GM12878 (cell line): Measurements from ENCODE around the gene SRXN1. TPM values are rescaled to one million over a fixed set of nuclear protein-coding genes. Genes with fewer than 3 reads are reported as not detected.
"Not testable (repeated sequence)": the region's sequence is repeated elsewhere in the genome, so short reads cannot be mapped to it uniquely, and the experiment has no call there.

Source experiments
- ATAC-seq: fragments of 200-7000 bp; cut with Tn5 transposase; 3 replicates; pipeline ENCODE4 v1.9.1; 2020; ENCODE audit warnings: mild to moderate bottlenecking, moderate library complexity
- BruUV-seq: library from RNA; stranded (reverse); fragments of 400-500 nt; replicated peaks from 2 replicates; lab custom pipeline; 2021; lab: Mats Ljungman, UMichigan
- CTCF ChIA-PET: fragments of 300-600 bp; sonication (Branson Sonifier 250); formaldehyde crosslinking; extraction: SDS; loops from one replicate; lab custom pipeline; 2021; ENCODE audit warnings: inconsistent platforms; lab: Yijun Ruan, JAX
- POLR2A ChIA-PET: fragments of 350-600 bp; formaldehyde crosslinking; extraction: SDS; loops from one replicate; lab custom pipeline; 2021; ENCODE audit warnings: inconsistent platforms; lab: Charles Lee
- RAD21 ChIA-PET: fragments of 300-600 bp; sonication (Branson Sonifier 250); formaldehyde crosslinking; loops from one replicate; lab custom pipeline; 2023; ENCODE audit warnings: antibody characterized with exemption; ENCODE audit not compliant: unreplicated experiment; lab: Charles Lee
- SMC1A ChIA-PET: fragments of 300-600 bp; sonication (Branson Sonifier 250); formaldehyde crosslinking; loops from one replicate; lab custom pipeline; 2023; ENCODE audit not compliant: unreplicated experiment, uncharacterized antibody; lab: Charles Lee
- DNase-seq: peaks from one replicate; pipeline ENCODE4 v3.0.0-alpha.2; 2011; ENCODE audit warnings: low read depth, low spot score
- FAIRE-seq: peaks from 3 replicates; lab custom pipeline; 2011; peaks lifted over from hg19 to GRCh38; lab: Jason Lieb, UNC
- H2AFZ ChIP-seq: 2 replicates; pipeline ENCODE4 v1.6.0; 2011; ENCODE audit warnings: low read depth, low read length, control low read depth; ENCODE audit not compliant: control insufficient read depth
- H3K27ac ChIP-seq: 2 replicates; pipeline ENCODE4 v1.5.1; 2011; ENCODE audit warnings: control low read depth; ENCODE audit not compliant: control insufficient read depth, insufficient read depth
- H3K27me3 ChIP-seq, 2 experiments: replicated peaks in 1 of 2; 2 replicates each; pipeline versions ENCODE4 v1.6.0 to v1.6.1; 2011; ENCODE audit warnings: low read length in 1 of 2; ENCODE audit not compliant: control insufficient read depth in 2 of 2, insufficient read depth in 2 of 2
- H3K36me3 ChIP-seq, 2 experiments: 2 replicates each; pipeline ENCODE4 v1.5.1; 2011; ENCODE audit warnings: low read length in 1 of 2; ENCODE audit not compliant: control insufficient read depth in 2 of 2, insufficient read depth in 2 of 2
- H3K4me1 ChIP-seq: 2 replicates; pipeline ENCODE4 v1.6.1; 2011; ENCODE audit warnings: mild to moderate bottlenecking, low read length, moderate library complexity, mixed read lengths; ENCODE audit not compliant: control insufficient read depth, insufficient read depth
- H3K4me2 ChIP-seq: 2 replicates; pipeline ENCODE4 v1.6.0; 2011; ENCODE audit warnings: control low read depth; ENCODE audit not compliant: control insufficient read depth, insufficient read depth
- H3K4me3 ChIP-seq: fragments of 200-600 bp; sonication (generic); 2 replicates; pipeline ENCODE4 v1.5.1; 2016
- H3K79me2 ChIP-seq: 2 replicates; pipeline ENCODE4 v1.6.0; 2011; ENCODE audit warnings: low read length; ENCODE audit not compliant: control insufficient read depth, insufficient read depth
- H3K9ac ChIP-seq: 2 replicates; pipeline ENCODE4 v1.8.0; 2011; ENCODE audit warnings: low read length, control low read depth, mixed read lengths; ENCODE audit not compliant: control insufficient read depth, insufficient read depth
- H3K9me3 ChIP-seq: replicated peaks from 3 replicates; pipeline ENCODE4 v1.5.1; 2011; ENCODE audit warnings: mild to moderate bottlenecking, low read length; ENCODE audit not compliant: control insufficient read depth, insufficient read depth
- H4K20me1 ChIP-seq: 2 replicates; pipeline ENCODE4 v1.6.0; 2011; ENCODE audit not compliant: control insufficient read depth, insufficient read depth
- CEBPB ChIP-seq, 2 experiments: fragments of 150-350 bp in 1 of 2; IDR thresholded peaks; 2 replicates each; pipeline ENCODE4 v1.6.1; 2012 to 2014; ENCODE audit warnings: low read depth in 2 of 2, low read length in 2 of 2, borderline replicate concordance in 1 of 2, inconsistent platforms in 1 of 2
- CUX1 ChIP-seq: IDR thresholded peaks from 2 replicates; pipeline ENCODE4 v1.6.1; 2012; ENCODE audit warnings: improper control_type of control experiment, low read depth, low read length; ENCODE audit not compliant: insufficient replicate concordance
- FOXM1 ChIP-seq: IDR thresholded peaks from 2 replicates; pipeline ENCODE4 v1.6.1; 2012; ENCODE audit warnings: low read depth, mild to moderate bottlenecking, inconsistent platforms, low read length, moderate library complexity
- SMAD1 ChIP-seq: fragments of 450-650 bp; IDR thresholded peaks from 2 replicates; pipeline ENCODE4 v1.6.1; 2018; ENCODE audit warnings: mild to moderate bottlenecking, low read depth; ENCODE audit not compliant: partially characterized antibody
- TCF3 ChIP-seq: IDR thresholded peaks from 2 replicates; pipeline ENCODE4 v1.6.1; 2012; ENCODE audit warnings: low read depth, mild to moderate bottlenecking, low read length, borderline replicate concordance; ENCODE audit not compliant: insufficient read depth
- WGBS: methylation state at CpG from one replicate; pipeline ENCODE4 v1.1.6; 2016; ENCODE audit warnings: low lambda C conversion rate; ENCODE audit not compliant: insufficient replicate concordance, insufficient coverage; ENCODE audit errors: missing lambda C conversion rate; 5-methylcytosine and 5-hydroxymethylcytosine counted together
- in situ Hi-C: fragments of 300-500 bp; cut with MboI; formaldehyde crosslinking; loops from 9 replicates; pipeline ENCODE4 v1.14.3; 2018; ENCODE audit warnings: mixed read lengths
- intact Hi-C: fragments of 100-400 bp; cut with micrococcal nuclease; formaldehyde crosslinking; loops from one replicate; pipeline ENCODE4 v1.14.2; 2022; ENCODE audit not compliant: unreplicated experiment
- polyA plus RNA-seq, 11 experiments: library from polyadenylated mRNA; depleted of rRNA in 4 of 11; unstranded in 6 of 11; stranded (reverse) in 5 of 11; fragments of >200 nt; fragmentation: Nextera tagmentation in 4 of 11; fragmentation: Illumina TruSeq in 1 of 11; extraction: Ambion mirVana in 4 of 11; extraction: Trizol in 1 of 11; gene quantifications; 1 replicate in 1 of 11; 2 replicates in 10 of 11; pipeline versions ENCODE4 v1.2.1 to v1.2.3, GENCODE V29; 2011 to 2016; ENCODE audit warnings: inconsistent platforms in 2 of 11, missing spikeins in 2 of 11, low read depth in 1 of 11
- total RNA-seq, 4 experiments: library from RNA; depleted of rRNA in 3 of 4; stranded (reverse); fragments of >200 nt in 3 of 4; fragmentation: Illumina TruSeq in 1 of 4; extraction: Trizol in 1 of 4; gene quantifications; 2 replicates each; pipeline versions ENCODE4 v1.2.1 to v1.2.3, GENCODE V29; 2013 to 2021

SRXN1 gene
- total and polyA plus RNA-seq, 10 of the 15 experiments (the other 5 are each of a cell fraction or from before 2014, with no cell fraction given) = 4.1 to 20.5 (median 15.6) TPM

GRCh38 chr20:642398-643174 is 10.4 kb downstream of the SRXN1 start (continued):
- TF ChIP-seq CUX1 = no peak
- TF ChIP-seq TCF3 = no peak
- TF ChIP-seq FOXM1 = no peak
- TF ChIP-seq SMAD1 = no peak
- TF ChIP-seq CEBPB (IDR thresholded peaks at IDR 0.05; ENCODE audit: borderline replicate concordance in 1 of 2, low read depth in 2 of 2, low read length in 2 of 2) = no peak
- TF ChIP-seq, all 136 proteins: peak for 0

- H3K9me3 ChIP-seq, intact Hi-C loops, H3K79me2 ChIP-seq, SMC1A ChIA-PET, H4K20me1 ChIP-seq, H3K27ac ChIP-seq, H3K4me1 ChIP-seq, H3K4me2 ChIP-seq, H2AFZ ChIP-seq, POLR2A ChIA-PET, H3K9ac ChIP-seq, ATAC-seq, RAD21 ChIA-PET, H3K27me3 ChIP-seq, BruUV-seq, FAIRE-seq, DNase-seq, H3K36me3 ChIP-seq, in situ Hi-C loops, H3K4me3 ChIP-seq: not testable (repeated sequence)
- CTCF ChIA-PET = interaction anchor here (2.2 kb wide), 1 partner anchor 80 kb away, joined by 7 read pairs; no protein-coding TSS in a partner anchor
- WGBS = no CpG with 5 or more reads among the region's 13 CpGs
Measured at GRCh38 chr20:642013-642397, 11.0 kb downstream of the SRXN1 start.
